Heart left ventricle (tissue), 16 donors: ENCODE data around the gene ITGA11. TPM values are rescaled to one million over a fixed set of nuclear protein-coding genes. Genes with fewer than 3 reads are reported as not detected.

Experiments
- ATAC-seq, 4 donors: fragments of 200-7000 bp; cut with Tn5 transposase; one replicate each; pipeline ENCODE4 v1.9.1; 2020 to 2022; ENCODE audit warnings: moderate library complexity in 4 of 4, mild to moderate bottlenecking in 3 of 4, moderate number of reproducible peaks in 1 of 4
- DNase-seq, 5 donors: peaks; one replicate each; pipeline ENCODE4 v3.0.0-alpha.2; 2020
- H3K27ac ChIP-seq, 12 donors: fragments of 200-600 bp; sonication (generic) in 4 of 12; one replicate each; pipeline versions ENCODE4 v1.5.0 to v1.8.0; 2016 to 2022; ENCODE audit warnings: mild to moderate bottlenecking in 2 of 12
- H3K27me3 ChIP-seq, 9 donors: fragments of 200-600 bp; sonication (generic) in 2 of 9; one replicate each; pipeline versions ENCODE4 v1.5.1 to v1.8.0; 2016 to 2022; ENCODE audit warnings: mild to moderate bottlenecking in 3 of 9
- H3K36me3 ChIP-seq, 9 donors: fragments of 200-600 bp; sonication (generic) in 2 of 9; one replicate each; pipeline versions ENCODE4 v1.5.0 to v1.8.0; 2018 to 2022; ENCODE audit warnings: mild to moderate bottlenecking in 2 of 9
- H3K4me1 ChIP-seq, 12 donors: fragments of 200-600 bp; sonication (generic) in 4 of 12; one replicate each; pipeline versions ENCODE4 v1.5.0 to v1.8.0; 2016 to 2022; ENCODE audit warnings: mild to moderate bottlenecking in 3 of 12
- H3K4me3 ChIP-seq, 12 donors: fragments of 200-600 bp; sonication (generic) in 4 of 12; one replicate each; pipeline versions ENCODE4 v1.5.0 to v1.8.0; 2017 to 2022; ENCODE audit warnings: mild to moderate bottlenecking in 9 of 12, moderate library complexity in 4 of 12
- H3K9me3 ChIP-seq, 12 donors: fragments of 200-600 bp; sonication (generic) in 4 of 12; one replicate each; pipeline versions ENCODE4 v1.5.0 to v1.8.0; 2016 to 2022; ENCODE audit warnings: mild to moderate bottlenecking in 1 of 12
- POLR2A ChIP-seq, 2 donors: fragments of 450-650 bp; IDR thresholded peaks; one replicate each; pipeline ENCODE4 v1.6.1; 2017; ENCODE audit warnings: antibody characterized with exemption in 2 of 2, mild to moderate bottlenecking in 2 of 2, moderate library complexity in 2 of 2
- WGBS, 4 donors: extraction: QIAGEN DNeasy Blood & Tissue Kit in 2 of 4; methylation state at CpG; one replicate each; pipeline versions ENCODE4 v1.1.5 to v1.1.7; 2013 to 2018; 5-methylcytosine and 5-hydroxymethylcytosine counted together
- intact Hi-C, 10 donors: fragments of 100-400 bp; cut with DNase I; formaldehyde crosslinking; loops; one replicate each; pipeline versions ENCODE4 v1.11.1 to v1.14.2; 2022
- polyA plus RNA-seq, 2 donors: library from polyadenylated mRNA; stranded (reverse); fragments of 200-250 nt; gene quantifications; one replicate each; pipeline ENCODE4 v1.2.3, GENCODE V29; 2013
- total RNA-seq, 9 donors: library from RNA; depleted of rRNA in 2 of 9; stranded (reverse); fragments of >200 nt in 2 of 9; fragmentation: NEBNext Ultra II Directional in 3 of 9; extraction: Animal tissue kit (Norgen Biotek cat#: 25700) in 3 of 9; gene quantifications; one replicate each; pipeline versions ENCODE4 v1.1.0 to v1.2.4, GENCODE V29; 2016 to 2023
- TF ChIP-seq, protein P1 (sequence below), 12 donors: fragments of 200-600 bp; sonication (generic) in 4 of 12; IDR thresholded peaks; one replicate each; pipeline versions ENCODE4 v1.5.0 to v1.8.0; 2018 to 2022; ENCODE audit warnings: antibody characterized with exemption in 12 of 12, mild to moderate bottlenecking in 5 of 12
- donor health status: ischemic (EF 13 %, LVEDD 7.1; RV severe dilation, severe dysfunction).
- donor health status: healthy with polysubstance abuse.
- donor health status: DM: no; HTN: yes; CAD: no.
- donor health status: DM: no; HTN: no; CAD: no.
- donor health status: ischemic (EF 25% LVEDD 6.9; RV normal size, moderate dysfunction).
- donor health status: ischemic (EF 25% LVEDD 5.7; RV mildly dilated, moderate dysfunction).
- donor health status: healthy.
- donor health status: DM: yes; HTN: yes; CAD: no.
- donor health status: ischemic (EF 35%, LVEDD 5.7; RV mildly dilated, moderate dysfunction).
- donor health status: nonischemic (EF 11% LVEDD 7.7; RV severe dilation, severe dysfunction).
- donor health status: DM: yes; HTN: yes; CAD: no.
- donor health status: PGD.
- donor health status: ischemic (EF 29% LVEDD 5.4; RV normal size, mild dysfunction).
- donor health status: nonischemic (EF 23%, LVEDD 6.1; RV moderate dilation, normal function).

Gene ITGA11
- total and polyA plus RNA-seq, 11 donors = 2.1 to 35.5 (median 12.1) TPM

DNA sequence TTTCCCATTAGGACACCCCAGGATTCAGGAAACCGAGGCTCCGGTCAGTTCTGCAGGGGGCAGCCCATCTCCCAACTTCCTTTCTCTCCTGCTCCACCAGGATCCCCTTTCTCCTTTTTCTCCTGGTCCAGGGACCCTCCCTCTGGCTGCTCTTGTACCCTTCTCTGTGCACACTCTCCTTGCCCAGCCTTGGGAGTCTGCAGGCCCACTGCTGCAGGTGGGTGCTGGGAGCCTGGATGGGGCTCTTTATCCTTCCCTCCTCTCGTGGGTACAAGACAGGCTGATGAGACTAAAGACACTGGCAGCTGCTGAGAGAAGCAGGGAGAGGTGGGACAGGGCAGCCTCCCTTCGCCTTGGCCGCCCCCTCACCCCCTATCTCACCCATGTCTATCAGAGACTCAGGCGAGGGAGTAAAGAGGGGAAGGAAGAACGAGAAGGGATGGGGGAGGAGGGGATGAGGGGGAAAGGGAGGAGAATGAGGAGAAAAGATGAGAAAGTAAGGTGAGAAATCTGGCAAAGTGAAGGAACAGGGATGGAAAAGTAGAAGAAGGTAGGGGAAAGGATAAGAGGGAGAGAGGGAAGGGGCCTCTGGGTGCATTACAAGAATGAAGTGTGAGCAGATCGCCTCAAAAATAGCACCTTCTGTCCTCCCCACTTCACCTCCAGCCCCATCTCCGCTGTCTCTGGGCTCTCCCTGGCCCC, 45.2 kb downstream of the ITGA11 start:
- WGBS, 4 donors = 90 to 93% (median 91%) methylated on average over 9 of the region's 9 CpGs
- TF ChIP-seq, protein P1, sequence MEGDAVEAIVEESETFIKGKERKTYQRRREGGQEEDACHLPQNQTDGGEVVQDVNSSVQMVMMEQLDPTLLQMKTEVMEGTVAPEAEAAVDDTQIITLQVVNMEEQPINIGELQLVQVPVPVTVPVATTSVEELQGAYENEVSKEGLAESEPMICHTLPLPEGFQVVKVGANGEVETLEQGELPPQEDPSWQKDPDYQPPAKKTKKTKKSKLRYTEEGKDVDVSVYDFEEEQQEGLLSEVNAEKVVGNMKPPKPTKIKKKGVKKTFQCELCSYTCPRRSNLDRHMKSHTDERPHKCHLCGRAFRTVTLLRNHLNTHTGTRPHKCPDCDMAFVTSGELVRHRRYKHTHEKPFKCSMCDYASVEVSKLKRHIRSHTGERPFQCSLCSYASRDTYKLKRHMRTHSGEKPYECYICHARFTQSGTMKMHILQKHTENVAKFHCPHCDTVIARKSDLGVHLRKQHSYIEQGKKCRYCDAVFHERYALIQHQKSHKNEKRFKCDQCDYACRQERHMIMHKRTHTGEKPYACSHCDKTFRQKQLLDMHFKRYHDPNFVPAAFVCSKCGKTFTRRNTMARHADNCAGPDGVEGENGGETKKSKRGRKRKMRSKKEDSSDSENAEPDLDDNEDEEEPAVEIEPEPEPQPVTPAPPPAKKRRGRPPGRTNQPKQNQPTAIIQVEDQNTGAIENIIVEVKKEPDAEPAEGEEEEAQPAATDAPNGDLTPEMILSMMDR (IDR thresholded peaks at IDR 0.05) = no peak
- no peak for TF ChIP-seq POLR2A (IDR thresholded peaks at IDR 0.05)
- peaks cover 0 to 4% (median 0%) of the 10 kb centered on the region in 9 donors for H3K27me3 ChIP-seq
- peaks cover 0 to 16% (median 0%) of the 10 kb centered on the region in 12 donors for H3K4me1 ChIP-seq
- H3K36me3 ChIP-seq = no peaks in the 10 kb centered on the region
- H3K4me3 ChIP-seq = no peak overlapping the region
- intact Hi-C loops = loop anchor here in 2 of 10 donors (5.0 to 10.0 kb wide), 2 partner anchors 134 to 142 kb away; no protein-coding TSS in a partner anchor
- DNase-seq (peak in 1 of 5 donors; percentile 5), ATAC-seq (no peak)
- H3K27ac ChIP-seq = no peak overlapping the region
- H3K9me3 ChIP-seq = peaks cover 0 to 3% (median 0%) of the 10 kb centered on the region in 12 donors

DNA sequence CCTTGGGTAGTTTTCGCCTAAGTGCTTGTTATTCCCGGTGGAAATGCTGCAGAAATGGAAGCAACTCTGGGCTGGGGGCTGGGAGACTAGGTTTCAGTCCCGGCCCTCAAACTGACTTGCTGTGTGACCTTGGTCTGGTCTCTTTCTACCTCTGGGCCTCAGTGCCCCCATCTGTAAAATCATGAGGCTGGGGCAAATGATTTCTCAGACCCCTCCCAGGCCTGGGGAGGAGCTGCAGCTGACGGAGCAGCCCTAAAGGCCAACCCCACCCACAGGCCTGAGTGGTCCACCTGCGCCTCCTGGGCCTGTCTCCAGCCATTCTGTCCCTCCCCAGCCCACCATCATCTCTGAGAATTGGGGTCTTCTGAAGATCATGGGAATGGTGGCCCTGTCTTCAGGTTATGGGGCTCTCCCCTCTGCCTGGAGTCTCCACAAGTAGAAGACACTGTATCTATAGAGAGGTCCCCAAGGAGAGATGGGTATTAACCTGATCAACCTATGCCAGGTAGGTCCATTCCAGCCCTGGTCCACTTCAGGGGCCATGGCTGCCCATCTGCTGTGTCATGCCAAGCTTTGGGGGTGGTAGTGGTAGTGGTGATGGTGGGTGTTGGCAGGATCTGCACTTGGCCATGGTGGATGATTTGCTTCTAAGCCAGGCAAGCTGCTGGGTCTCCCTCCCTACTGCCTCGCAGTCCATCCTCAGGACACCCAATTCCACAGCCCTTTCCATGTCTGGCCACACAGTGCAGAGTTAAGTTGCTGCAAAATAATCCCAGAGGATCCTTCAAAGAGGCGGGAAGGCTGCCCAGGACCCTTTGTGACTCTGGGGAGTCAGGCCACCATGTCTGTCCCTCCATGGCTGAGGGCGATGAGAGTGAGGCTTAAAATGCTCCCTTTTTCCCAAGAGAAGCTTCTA, 46.0 kb downstream of the ITGA11 start:
- Histone ChIP-seq H3K9me3 (peaks cover 0 to 3% (median 0%) of the 10 kb centered on the region in 12 donors), H3K4me3 (no peak overlapping the region), H3K4me1 (peaks cover 0 to 11% (median 0%) of the 10 kb centered on the region in 12 donors), H3K27me3 (peaks cover 0 to 4% (median 0%) of the 10 kb centered on the region in 9 donors), H3K27ac (no peak overlapping the region), H3K36me3 (no peaks in the 10 kb centered on the region)
- DNase-seq (peak in 2 of 5 donors; percentile 6), ATAC-seq (no peak)
- 96 to 98% (median 97%) methylated on average over 5 to 8 of the region's 8 CpGs for WGBS, 4 donors
- TF ChIP-seq, protein P1 (IDR thresholded peaks at IDR 0.05) = no peak
- no peak for TF ChIP-seq POLR2A (IDR thresholded peaks at IDR 0.05)
- intact Hi-C loops = loop anchor here in 2 of 10 donors (5.0 to 10.0 kb wide), 2 partner anchors 134 to 141 kb away; no protein-coding TSS in a partner anchor

DNA sequence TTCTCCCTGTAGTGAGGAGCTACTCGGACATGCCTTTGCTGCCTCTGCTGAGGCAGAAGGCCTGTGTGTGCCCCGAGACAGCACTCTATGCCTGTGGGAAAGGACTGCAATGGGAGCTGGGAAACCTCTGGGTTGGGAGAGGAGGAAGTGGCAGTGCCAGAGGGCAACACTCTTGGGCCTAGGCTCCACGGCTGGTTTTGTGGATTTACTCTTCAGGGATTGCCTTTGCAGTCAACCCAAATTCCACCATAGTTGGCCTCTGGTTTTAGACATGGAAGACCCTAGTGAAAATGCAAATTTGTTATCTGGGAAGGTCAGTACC, 46.8 kb downstream of the ITGA11 start:
- TF ChIP-seq POLR2A (IDR thresholded peaks at IDR 0.05) = no peak
- TF ChIP-seq, protein P1 (IDR thresholded peaks at IDR 0.05) = no peak
- Histone ChIP-seq H3K4me3 (no peak overlapping the region), H3K27me3 (peaks cover 0 to 4% (median 0%) of the 10 kb centered on the region in 9 donors), H3K4me1 (peaks cover 0 to 10% (median 0%) of the 10 kb centered on the region in 12 donors), H3K9me3 (peaks cover 0 to 3% (median 0%) of the 10 kb centered on the region in 12 donors), H3K27ac (peak overlapping the region in 4 of 12 donors; percentile 27 to 43 (median 36)), H3K36me3 (no peaks in the 10 kb centered on the region)
- DNase-seq (peak in 2 of 5 donors; percentile 6 to 9), ATAC-seq (no peak)
- WGBS, 4 donors = 81 to 94% (median 87%) methylated on average over 3 of the region's 3 CpGs
- intact Hi-C loops = loop anchor here in 2 of 10 donors (5.0 to 10.0 kb wide), 2 partner anchors 133 to 140 kb away; no protein-coding TSS in a partner anchor
